ENCODE results near the gene OR1F1.

GRCh38 chr16:3223913-3224515 is 36.0 kb downstream of the OR1F1 start:
- TF ChIP-seq EZH2 (IDR thresholded peaks at IDR 0.05; ENCODE audit: borderline replicate concordance, insufficient read depth, low read depth, low read length, poor library complexity, severe bottlenecking) (no peak), CTCF (IDR thresholded peaks at IDR 0.05) (no peak)
